Heart right ventricle (tissue), 16 donors: Measurements from ENCODE around the gene VAC14. TPM values are rescaled to one million over a fixed set of nuclear protein-coding genes. Genes with fewer than 3 reads are reported as not detected.

Experiments
- ATAC-seq, 8 donors: fragments of 200-7000 bp; cut with Tn5 transposase; one replicate each; pipeline ENCODE4 v1.9.1; 2020; ENCODE audit warnings: mild to moderate bottlenecking in 8 of 8, moderate library complexity in 8 of 8, moderate number of reproducible peaks in 1 of 8
- DNase-seq, 2 donors: peaks; one replicate each; pipeline ENCODE4 v3.0.0-alpha.2; 2020
- H3K27ac ChIP-seq, 10 donors: fragments of 200-600 bp; sonication (generic) in 2 of 10; one replicate each; pipeline versions ENCODE4 v1.5.0 to v1.8.0; 2020 to 2022; ENCODE audit warnings: mild to moderate bottlenecking in 3 of 10
- H3K27me3 ChIP-seq, 7 donors: fragments of 200-600 bp; one replicate each; pipeline ENCODE4 v1.8.0; 2021 to 2022; ENCODE audit warnings: mild to moderate bottlenecking in 2 of 7
- H3K36me3 ChIP-seq, 9 donors: fragments of 200-600 bp; sonication (generic) in 1 of 9; one replicate each; pipeline versions ENCODE4 v1.5.0 to v1.8.0; 2020 to 2022; ENCODE audit warnings: mild to moderate bottlenecking in 2 of 9
- H3K4me1 ChIP-seq, 9 donors: fragments of 200-600 bp; sonication (generic) in 1 of 9; one replicate each; pipeline versions ENCODE4 v1.5.0 to v1.8.0; 2020 to 2022; ENCODE audit warnings: mild to moderate bottlenecking in 4 of 9
- H3K4me3 ChIP-seq, 10 donors: fragments of 200-600 bp; sonication (generic) in 2 of 10; one replicate each; pipeline versions ENCODE4 v1.5.0 to v1.8.0; 2020 to 2022; ENCODE audit warnings: mild to moderate bottlenecking in 7 of 10, moderate library complexity in 2 of 10
- H3K9me3 ChIP-seq, 11 donors: fragments of 200-600 bp in 10 of 11; sonication (generic) in 2 of 11; one replicate each; pipeline versions ENCODE4 v1.5.0 to v1.8.0; 2013 to 2022; ENCODE audit warnings: mild to moderate bottlenecking in 2 of 11, control low read depth in 1 of 11, moderate library complexity in 1 of 11
- CTCF ChIP-seq, 9 donors: fragments of 200-600 bp; sonication (generic) in 2 of 9; IDR thresholded peaks; one replicate each; pipeline versions ENCODE4 v1.5.0 to v1.8.0; 2021 to 2022; ENCODE audit warnings: antibody characterized with exemption in 9 of 9, mild to moderate bottlenecking in 5 of 9, moderate library complexity in 1 of 9
- WGBS, 2 donors: extraction: QIAGEN DNeasy Blood & Tissue Kit; methylation state at CpG; one replicate each; pipeline ENCODE4 v1.1.7; 2013; ENCODE audit warnings: inconsistent platforms in 1 of 2; 5-methylcytosine and 5-hydroxymethylcytosine counted together
- intact Hi-C, 10 donors: fragments of 100-400 bp; cut with DNase I; formaldehyde crosslinking; loops; one replicate each; pipeline versions ENCODE4 v1.11.1 to v1.14.2; 2022
- polyA plus RNA-seq, 2 donors: library from polyadenylated mRNA; stranded (reverse); fragments of 200-250 nt; gene quantifications; one replicate each; pipeline ENCODE4 v1.2.3, GENCODE V29; 2013
- total RNA-seq, 10 donors: library from RNA; stranded (reverse); fragmentation: NEBNext Ultra II Directional in 3 of 10; extraction: Animal tissue kit (Norgen Biotek cat#: 25700) in 3 of 10; gene quantifications; one replicate each; pipeline versions ENCODE4 v1.2.1 to v1.2.4, GENCODE V29; 2021 to 2023
- donor health status: Arrhythmogenic right ventricular cardiomyopathy.
- donor health status: ischemic (EF 13 %, LVEDD 7.1; RV severe dilation, severe dysfunction).
- donor health status: healthy with polysubstance abuse.
- donor health status: DM: no; HTN: yes; CAD: no.
- donor health status: DM: no; HTN: no; CAD: no.
- donor health status: ischemic (EF 25% LVEDD 6.9; RV normal size, moderate dysfunction).
- donor health status: ischemic (EF 25% LVEDD 5.7; RV mildly dilated, moderate dysfunction).
- donor health status: healthy.
- donor health status: DM: yes; HTN: yes; CAD: no.
- donor health status: Ischemic cardiomyopathy.
- donor health status: ischemic (EF 35%, LVEDD 5.7; RV mildly dilated, moderate dysfunction).
- donor health status: nonischemic (EF 11% LVEDD 7.7; RV severe dilation, severe dysfunction).
- donor health status: DM: yes; HTN: yes; CAD: no.
- donor health status: PGD.
- donor health status: ischemic (EF 29% LVEDD 5.4; RV normal size, mild dysfunction).
- donor health status: nonischemic (EF 23%, LVEDD 6.1; RV moderate dilation, normal function).

Gene VAC14
- total and polyA plus RNA-seq, 12 donors: 19.2 to 43.7 (median 23.2) TPM

- Histone ChIP-seq H3K27ac (no peak overlapping the region), H3K9me3 (no peaks in the 10 kb centered on the region), H3K36me3 (peaks cover 0 to 79% (median 13%) of the 10 kb centered on the region in 9 donors), H3K27me3 (no peaks in the 10 kb centered on the region), H3K4me3 (no peak overlapping the region), H3K4me1 (peaks cover 0 to 5% (median 0%) of the 10 kb centered on the region in 9 donors)
- WGBS, 2 donors: 87% methylated on average over 10 of the region's 10 CpGs
- ATAC-seq (peak in 1 of 8 donors; percentile 33), DNase-seq (no peak)
- intact Hi-C loops: loop anchor here in 2 of 10 donors (5.0 kb wide), 2 partner anchors 77 to 87 kb away; partner anchors contain the start of gene MTSS2 (in 1 of the 2)
- no peak for TF ChIP-seq CTCF (IDR thresholded peaks at IDR 0.05)
Observed at GRCh38 chr16:70764632-70765031, 36.3 kb downstream of the VAC14 start.

GRCh38 chr16:70760221-70760620, 40.7 kb downstream of the VAC14 start:
- intact Hi-C loops: loop anchor here in 1 of 10 donors (5.0 kb wide), 1 partner anchor 83 kb away; no protein-coding TSS in a partner anchor
- WGBS, 2 donors: 90 to 97% methylated on average over 3 of the region's 3 CpGs
- no peaks in the 10 kb centered on the region for H3K27me3 ChIP-seq
- ATAC-seq: no peak
- no peak for DNase-seq
- no peak for TF ChIP-seq CTCF (IDR thresholded peaks at IDR 0.05)
- H3K36me3 ChIP-seq: peaks cover 0 to 85% (median 16%) of the 10 kb centered on the region in 9 donors
- no peak overlapping the region for H3K4me3 ChIP-seq
- no peaks in the 10 kb centered on the region for H3K9me3 ChIP-seq
- H3K27ac ChIP-seq: no peak overlapping the region
- H3K4me1 ChIP-seq: no peaks in the 10 kb centered on the region

GRCh38 chr16:70759666-70760065, 41.3 kb downstream of the VAC14 start:
- no peak for ATAC-seq

GRCh38 chr16:70758786-70759185, 42.2 kb downstream of the VAC14 start:
- TF ChIP-seq CTCF (IDR thresholded peaks at IDR 0.05): no peak
- intact Hi-C loops: loop anchor here in 1 of 10 donors (10.0 kb wide), 1 partner anchor 424 kb away; no protein-coding TSS in a partner anchor
- Histone ChIP-seq H3K4me3 (no peak overlapping the region), H3K27ac (no peak overlapping the region), H3K27me3 (no peaks in the 10 kb centered on the region), H3K4me1 (peaks cover 0 to 2% (median 0%) of the 10 kb centered on the region in 9 donors), H3K36me3 (peaks cover 0 to 89% (median 16%) of the 10 kb centered on the region in 9 donors), H3K9me3 (no peaks in the 10 kb centered on the region)
- 87 to 91% methylated on average over 10 of the region's 10 CpGs for WGBS, 2 donors
- DNase-seq (no peak), ATAC-seq (no peak)

More at GRCh38 chr16:70759666-70760065, 41.3 kb downstream of the VAC14 start:
- Histone ChIP-seq H3K4me3 (no peak overlapping the region), H3K27me3 (no peaks in the 10 kb centered on the region), H3K4me1 (no peaks in the 10 kb centered on the region), H3K36me3 (peaks cover 0 to 85% (median 16%) of the 10 kb centered on the region in 9 donors), H3K27ac (no peak overlapping the region), H3K9me3 (no peaks in the 10 kb centered on the region)
- intact Hi-C loops: loop anchor here in 2 of 10 donors (5.0 to 10.0 kb wide), 2 partner anchors 82 to 425 kb away; no protein-coding TSS in a partner anchor
- 95 to 97% methylated on average over 9 of the region's 9 CpGs for WGBS, 2 donors
- DNase-seq: no peak
- no peak for TF ChIP-seq CTCF (IDR thresholded peaks at IDR 0.05)
